Epithelial cell of proximal tubule (primary cell): ENCODE results near the gene ASXL1. TPM values are rescaled to one million over a fixed set of nuclear protein-coding genes. Genes with fewer than 3 reads are reported as not detected.

ENCODE experiments used
- DNase-seq: peaks from one replicate; pipeline ENCODE4 v3.0.0-alpha.2; 2011; ENCODE audit warnings: low read depth
- H3K4me3 ChIP-seq: 2 replicates; pipeline ENCODE4 v1.5.1; 2011; ENCODE audit warnings: low read depth, mild to moderate bottlenecking, low read length
- total RNA-seq: library from RNA; depleted of rRNA; stranded (reverse); fragments of >200 nt; gene quantifications from 2 replicates; pipeline ENCODE4 v1.2.3, GENCODE V29; 2015
- TF ChIP-seq, protein P1 (sequence below): conservative IDR thresholded peaks from 2 replicates; pipeline ENCODE4 v1.5.1; 2012; ENCODE audit warnings: low read depth, mild to moderate bottlenecking, low read length

ASXL1 gene
- total RNA-seq, 1 donor from 2014 or later = 34.2 TPM

DNA sequence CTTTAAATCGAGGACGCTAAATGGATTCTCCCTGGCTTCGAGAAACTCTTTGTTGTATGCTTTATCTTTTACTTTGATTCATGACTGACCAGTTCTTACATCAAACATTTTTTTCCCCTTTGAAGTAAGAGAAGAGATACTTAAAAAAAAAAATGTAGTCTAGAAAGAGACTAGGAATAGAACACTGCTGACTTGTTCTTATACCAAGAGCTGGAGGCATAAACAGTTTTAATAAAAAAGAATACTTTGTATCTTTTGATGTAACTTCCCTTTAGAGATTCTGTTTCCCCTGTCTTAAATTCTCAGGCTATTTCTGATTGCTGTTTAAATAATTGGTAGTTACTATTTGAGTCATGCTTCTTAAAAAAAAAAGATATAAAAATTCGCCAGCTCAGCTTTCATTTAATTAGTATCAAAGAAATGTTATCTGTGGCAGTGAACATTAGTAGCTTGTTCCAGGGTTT lies 4.8 kb downstream of the ASXL1 start:
- TF ChIP-seq, protein P1, sequence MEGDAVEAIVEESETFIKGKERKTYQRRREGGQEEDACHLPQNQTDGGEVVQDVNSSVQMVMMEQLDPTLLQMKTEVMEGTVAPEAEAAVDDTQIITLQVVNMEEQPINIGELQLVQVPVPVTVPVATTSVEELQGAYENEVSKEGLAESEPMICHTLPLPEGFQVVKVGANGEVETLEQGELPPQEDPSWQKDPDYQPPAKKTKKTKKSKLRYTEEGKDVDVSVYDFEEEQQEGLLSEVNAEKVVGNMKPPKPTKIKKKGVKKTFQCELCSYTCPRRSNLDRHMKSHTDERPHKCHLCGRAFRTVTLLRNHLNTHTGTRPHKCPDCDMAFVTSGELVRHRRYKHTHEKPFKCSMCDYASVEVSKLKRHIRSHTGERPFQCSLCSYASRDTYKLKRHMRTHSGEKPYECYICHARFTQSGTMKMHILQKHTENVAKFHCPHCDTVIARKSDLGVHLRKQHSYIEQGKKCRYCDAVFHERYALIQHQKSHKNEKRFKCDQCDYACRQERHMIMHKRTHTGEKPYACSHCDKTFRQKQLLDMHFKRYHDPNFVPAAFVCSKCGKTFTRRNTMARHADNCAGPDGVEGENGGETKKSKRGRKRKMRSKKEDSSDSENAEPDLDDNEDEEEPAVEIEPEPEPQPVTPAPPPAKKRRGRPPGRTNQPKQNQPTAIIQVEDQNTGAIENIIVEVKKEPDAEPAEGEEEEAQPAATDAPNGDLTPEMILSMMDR = no peak
- no peak for DNase-seq

DNA sequence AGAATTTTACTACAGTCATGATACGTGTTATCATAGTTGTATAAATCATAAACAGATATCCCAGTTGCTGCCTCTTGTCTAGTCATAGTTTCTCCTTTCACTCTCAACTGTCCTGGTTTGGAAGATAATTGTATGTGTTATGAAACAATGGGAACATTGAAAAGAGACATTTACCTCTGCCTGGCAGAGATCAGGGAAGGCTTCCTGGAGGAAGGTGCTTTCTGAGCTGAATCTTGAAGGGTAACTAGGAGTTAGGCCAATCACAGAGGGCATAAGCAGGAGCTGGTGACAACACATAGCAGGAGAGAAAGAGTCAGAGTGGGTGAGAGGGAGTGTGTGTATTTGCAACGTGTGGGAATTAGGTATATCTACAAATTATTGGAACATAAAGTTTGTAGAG lies 5.4 kb downstream of the ASXL1 start:
- DNase-seq = no peak
- TF ChIP-seq, protein P1 = no peak
- no peak overlapping the region for H3K4me3 ChIP-seq

More for the DNA sequence above, 4.8 kb downstream of the ASXL1 start:
- H3K4me3 ChIP-seq = no peak overlapping the region

DNA sequence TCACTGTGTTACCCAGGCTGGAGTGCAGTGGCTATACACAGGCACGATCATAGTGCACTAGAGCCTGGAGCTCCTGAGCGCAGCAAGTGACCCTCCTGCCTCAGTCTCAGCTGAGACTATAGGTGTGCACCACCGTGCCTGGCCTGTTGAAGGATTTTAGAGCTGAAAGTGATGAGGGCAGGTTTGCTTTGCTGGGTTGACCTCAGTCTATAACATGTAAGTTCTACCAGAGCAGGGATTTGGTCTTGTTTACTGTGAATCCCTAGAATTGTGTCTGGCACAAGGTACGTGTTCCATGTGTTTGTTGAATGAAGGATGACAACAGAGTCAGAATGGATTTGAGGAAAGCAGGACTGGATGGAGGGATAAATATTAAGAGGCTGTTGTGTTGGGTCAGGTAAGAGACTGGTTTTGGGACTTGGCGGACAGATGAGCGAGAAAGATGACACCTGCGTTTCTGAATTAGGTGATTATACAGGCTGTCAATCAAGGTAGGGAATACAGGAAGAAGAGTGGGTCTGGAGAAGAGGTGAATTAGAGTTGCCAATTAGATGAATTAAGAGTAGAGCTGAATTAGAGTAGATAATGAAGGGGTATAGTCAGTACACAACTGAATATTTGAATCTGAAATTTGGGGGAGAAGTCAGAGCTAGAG lies 6.5 kb downstream of the ASXL1 start:
- no peak overlapping the region for H3K4me3 ChIP-seq
- TF ChIP-seq, protein P1 = no peak
- no peak for DNase-seq

DNA sequence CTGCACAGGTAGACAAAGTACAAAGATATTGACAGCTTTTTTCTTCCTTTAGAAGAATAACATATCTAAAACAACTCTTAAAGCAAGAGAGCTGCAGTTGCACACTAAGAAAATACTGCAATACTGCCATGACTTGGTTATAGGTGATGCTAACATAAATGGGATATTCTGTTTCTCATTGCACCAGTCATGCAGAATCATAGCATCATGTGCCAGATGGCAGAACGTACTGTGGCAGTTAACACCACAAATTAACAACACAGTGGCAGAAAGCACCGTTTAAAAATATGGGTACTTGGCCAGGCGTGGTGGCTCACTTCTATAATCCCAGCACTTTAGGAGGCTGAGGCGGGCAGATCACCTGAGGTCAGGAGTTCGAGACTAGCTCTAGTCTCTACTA lies 7.4 kb downstream of the ASXL1 start:
- TF ChIP-seq, protein P1 = no peak
- H3K4me3 ChIP-seq = no peak overlapping the region
- DNase-seq = no peak

DNA sequence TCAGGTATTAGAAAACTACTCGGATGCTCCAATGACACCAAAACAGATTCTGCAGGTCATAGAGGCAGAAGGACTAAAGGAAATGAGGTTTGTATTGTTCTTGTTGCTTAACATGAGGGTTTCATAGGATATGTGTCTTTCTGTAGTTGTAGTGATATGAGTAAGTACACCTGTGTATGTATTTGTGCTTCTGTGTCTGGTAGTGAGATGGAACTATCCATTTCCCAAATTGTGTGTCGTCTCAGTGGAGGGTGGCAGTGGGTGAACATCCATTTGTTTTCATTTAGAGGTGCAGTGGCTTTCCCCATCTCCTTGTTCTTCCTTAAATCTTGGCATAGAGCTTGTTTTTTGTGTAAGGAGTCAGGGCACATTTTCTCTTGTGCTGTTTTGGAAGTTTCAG lies 8.2 kb downstream of the ASXL1 start:
- TF ChIP-seq, protein P1 = no peak
- no peak for DNase-seq
- no peak overlapping the region for H3K4me3 ChIP-seq

DNA sequence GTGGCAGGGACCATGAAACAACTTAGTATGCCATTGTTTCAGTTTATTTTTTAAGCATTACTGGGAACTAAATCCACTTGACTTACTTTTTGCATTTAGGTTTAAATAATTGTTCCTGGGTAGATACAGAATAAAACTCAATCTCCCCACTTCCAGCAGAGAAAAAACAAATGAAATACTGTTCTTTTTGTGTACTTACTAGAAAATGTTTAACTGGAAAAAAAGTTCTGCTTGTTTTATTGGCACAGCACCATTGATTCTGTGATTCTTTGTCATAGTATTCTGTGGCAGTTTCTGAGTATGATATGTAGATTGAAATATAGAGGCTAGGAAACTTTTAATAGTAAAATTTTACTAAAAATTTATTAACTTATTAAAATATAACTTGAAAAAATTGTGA lies 10.2 kb downstream of the ASXL1 start:
- H3K4me3 ChIP-seq = no peak overlapping the region
- DNase-seq = no peak
- TF ChIP-seq, protein P1 = no peak

DNA sequence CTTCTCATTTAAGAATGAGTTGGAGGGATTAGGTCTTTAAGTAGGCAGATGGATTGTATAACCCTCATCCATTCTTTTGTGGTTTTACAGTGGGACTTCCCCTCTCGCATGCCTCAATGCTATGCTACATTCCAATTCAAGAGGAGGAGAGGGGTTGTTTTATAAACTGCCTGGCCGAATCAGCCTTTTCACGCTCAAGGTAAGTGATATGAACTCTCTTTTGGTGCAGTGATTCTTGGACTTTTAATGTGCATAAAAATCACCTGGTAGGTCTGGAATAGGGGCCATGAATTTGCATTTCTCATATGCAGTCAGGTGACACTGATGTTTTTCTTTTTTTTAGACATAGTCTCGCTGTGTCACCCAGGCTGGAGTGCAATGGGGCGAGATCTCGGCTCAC lies 10.8 kb downstream of the ASXL1 start:
- TF ChIP-seq, protein P1 = no peak
- no peak for DNase-seq
- no peak overlapping the region for H3K4me3 ChIP-seq
